Hematopoietic multipotent progenitor cell (in vitro differentiated cells): ENCODE data around the gene TUBA4A. TPM values are rescaled to one million over a fixed set of nuclear protein-coding genes. Genes with fewer than 3 reads are reported as not detected.
"Not testable (repeated sequence)": the region's sequence is repeated elsewhere in the genome, so short reads cannot be mapped to it uniquely, and the experiment has no call there.

Source experiments
- DNase-seq, 3 donors: peaks; one replicate each; pipeline ENCODE4 v3.0.0-alpha.2; 2011 to 2015; ENCODE audit warnings: low read depth in 2 of 3, low spot score in 2 of 3
- total RNA-seq: library from RNA; depleted of rRNA; stranded (reverse); fragments of >200 nt; gene quantifications from one replicate; pipeline ENCODE4 v1.2.3, GENCODE V29; 2012

TUBA4A gene
- total RNA-seq, 1 donor = 22.9 TPM

DNA sequence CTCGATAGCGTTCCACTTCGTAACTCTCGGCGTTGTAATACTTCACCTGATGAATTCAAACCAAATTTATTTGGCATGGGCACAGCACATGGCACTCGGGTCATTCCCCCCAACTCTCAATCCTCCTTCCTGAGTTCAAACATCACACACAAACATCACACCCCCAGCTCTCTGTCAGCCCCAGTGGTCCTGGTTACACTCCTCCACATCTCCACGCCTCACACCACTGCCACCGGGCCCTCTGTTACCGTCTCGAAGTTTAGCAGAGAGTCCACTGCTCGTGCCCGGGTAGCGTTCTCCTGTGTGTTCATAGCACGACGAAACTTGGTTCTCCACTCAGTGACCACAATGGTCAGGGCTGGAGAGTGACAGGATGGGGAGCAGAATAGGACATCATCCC, 39.6 kb downstream of the TUBA4A start:
- DNase-seq = no peak

DNA sequence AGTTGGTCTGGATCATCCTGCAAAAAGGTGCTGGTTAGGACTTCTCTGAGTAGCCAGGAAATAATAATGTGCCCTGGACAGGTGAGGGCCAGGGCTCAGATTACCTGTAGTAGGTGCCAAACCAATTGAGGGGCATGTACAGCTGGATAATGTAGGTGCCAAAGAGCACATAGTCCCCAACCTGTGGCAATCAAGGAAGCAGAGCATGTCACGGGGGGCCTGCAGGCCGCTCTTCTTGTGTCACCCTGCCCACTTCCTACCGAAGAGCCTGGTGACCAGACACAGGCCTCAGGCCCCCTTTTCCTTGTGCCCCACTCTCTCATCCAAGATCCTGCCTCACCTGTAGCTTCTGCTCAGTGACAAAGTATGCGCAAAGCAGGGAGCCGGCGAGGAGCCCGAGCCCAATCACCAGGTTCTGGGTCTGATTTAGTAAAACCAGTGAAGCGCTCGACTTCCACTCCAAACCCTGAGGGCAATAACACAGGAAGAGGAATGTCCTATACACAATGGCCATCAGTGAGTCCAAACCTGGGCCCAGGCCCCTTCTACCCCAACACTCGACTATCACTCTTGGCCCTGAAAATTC, 40.1 kb downstream of the TUBA4A start:
- no peak for DNase-seq

DNA sequence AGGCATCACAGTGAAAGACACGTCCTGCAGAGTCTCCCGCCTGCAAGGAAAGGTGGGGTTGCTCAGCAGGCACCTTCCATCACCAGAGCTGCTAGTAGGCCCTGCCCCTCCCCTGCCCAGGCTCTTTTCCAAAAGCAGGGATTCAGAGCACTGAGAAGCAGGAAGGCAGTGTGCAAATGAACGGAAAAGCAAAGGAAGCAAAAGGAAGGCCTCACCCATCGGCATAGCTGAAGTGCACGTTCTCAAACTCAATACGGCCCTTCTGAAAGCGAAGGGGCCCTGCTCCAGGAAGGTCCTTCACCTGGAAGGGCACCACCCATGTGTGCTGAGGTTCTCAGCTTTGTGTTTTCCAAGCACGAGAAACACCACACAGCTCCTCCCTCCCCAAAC, 40.7 kb downstream of the TUBA4A start:
- no peak for DNase-seq

DNA sequence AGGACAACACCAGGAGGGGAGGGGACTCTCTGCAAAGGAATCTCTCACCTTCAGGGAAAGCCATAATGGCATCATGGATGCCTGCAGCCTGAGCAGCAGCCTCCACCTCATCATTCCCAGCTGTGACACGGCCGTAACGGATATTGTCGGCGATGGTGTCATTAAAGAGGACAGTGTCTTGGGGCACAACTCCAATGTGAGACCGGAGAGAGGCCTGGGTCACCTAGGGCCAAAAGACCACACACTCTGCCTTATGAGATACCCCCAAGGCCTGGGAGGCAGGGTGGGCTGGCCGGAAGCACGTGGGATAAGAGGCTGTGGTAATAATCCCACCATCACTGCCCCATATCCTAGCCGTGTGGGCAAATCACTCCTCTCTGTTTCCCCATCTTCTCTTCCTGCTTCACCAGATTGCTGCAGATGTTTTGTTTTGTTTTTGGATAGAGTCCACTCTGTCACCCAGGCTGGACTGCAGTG, 42.8 kb downstream of the TUBA4A start:
- no peak for DNase-seq

DNA sequence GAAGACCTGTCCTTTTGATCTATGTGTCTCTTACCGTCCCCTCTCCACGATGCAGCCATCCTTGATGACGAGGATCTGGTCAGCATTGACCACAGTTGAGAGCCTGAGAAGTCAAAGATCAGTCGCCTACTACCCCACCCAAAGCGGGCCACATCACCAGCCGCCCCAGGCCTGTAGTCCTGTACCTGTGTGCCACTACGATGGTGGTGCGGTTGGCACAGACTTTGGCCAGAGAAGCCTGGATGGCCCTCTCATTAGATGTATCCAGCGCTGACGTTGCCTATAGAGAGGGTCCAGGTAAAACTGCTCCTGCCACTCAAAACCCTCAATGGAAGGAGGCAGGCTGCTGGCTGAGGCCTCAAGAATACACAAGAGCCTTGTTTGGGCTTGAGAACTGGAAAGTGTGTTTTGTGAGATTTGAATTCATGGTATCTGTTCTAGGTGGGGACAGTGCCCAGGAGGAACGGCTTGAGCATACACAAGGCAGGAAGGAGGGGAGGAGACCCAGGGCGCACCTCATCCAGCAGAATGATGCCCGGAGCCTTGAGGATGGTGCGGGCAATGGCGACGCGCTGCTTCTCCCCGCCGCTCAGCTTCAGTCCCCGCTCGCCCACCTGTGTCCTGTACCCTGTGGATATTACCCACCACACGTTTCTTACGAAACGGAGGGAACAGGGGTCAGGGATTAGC, 43.4 kb downstream of the TUBA4A start:
- no peak for DNase-seq

DNA sequence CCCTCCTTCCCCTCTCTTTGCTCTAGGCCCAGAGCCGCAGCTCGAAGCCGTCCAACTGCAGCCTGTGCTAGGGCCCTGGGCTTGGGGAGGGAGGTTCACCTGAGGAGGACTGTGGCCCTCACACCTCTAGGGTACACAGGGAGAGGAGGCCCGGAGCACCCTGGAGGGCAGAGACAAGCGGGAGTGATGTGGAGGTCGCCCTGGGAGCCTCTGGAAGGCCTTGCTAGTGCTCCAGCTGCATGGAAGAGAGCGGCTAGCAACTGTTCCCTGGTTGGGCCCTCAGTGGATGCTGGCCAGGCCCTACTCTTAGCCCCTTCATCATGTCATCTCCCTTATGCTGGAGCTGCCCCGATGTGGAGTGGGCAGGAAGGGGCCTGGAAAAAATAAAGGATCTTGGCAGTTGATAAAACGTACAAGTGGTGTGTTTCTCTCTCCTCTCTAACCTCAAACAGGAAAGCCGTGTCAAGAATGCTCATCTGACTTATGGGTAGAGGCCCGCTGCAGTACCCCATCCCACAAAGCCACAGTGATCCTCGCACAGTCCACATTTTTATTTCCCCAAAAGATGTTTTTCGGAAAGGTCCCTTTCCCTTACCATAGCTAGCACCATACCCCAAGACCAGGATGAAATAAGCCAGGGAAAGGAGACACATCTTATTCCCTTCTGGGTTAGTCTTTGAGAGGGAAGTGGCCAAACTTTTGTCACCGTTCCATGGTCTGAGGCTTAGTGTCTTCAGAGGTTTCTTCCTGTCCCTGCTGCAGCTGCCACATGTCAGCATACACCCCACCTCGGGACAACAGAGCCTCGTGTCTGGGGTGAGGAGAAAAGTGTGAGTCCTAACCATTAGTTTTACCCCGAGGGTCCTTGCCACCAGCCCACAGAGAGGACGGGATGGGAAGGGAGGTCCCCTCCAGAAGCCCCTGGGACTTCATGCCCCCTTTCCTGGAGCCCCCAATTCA, 44.2 kb downstream of the TUBA4A start:
- DNase-seq = peak in 1 of 3 donors; percentile 33

DNA sequence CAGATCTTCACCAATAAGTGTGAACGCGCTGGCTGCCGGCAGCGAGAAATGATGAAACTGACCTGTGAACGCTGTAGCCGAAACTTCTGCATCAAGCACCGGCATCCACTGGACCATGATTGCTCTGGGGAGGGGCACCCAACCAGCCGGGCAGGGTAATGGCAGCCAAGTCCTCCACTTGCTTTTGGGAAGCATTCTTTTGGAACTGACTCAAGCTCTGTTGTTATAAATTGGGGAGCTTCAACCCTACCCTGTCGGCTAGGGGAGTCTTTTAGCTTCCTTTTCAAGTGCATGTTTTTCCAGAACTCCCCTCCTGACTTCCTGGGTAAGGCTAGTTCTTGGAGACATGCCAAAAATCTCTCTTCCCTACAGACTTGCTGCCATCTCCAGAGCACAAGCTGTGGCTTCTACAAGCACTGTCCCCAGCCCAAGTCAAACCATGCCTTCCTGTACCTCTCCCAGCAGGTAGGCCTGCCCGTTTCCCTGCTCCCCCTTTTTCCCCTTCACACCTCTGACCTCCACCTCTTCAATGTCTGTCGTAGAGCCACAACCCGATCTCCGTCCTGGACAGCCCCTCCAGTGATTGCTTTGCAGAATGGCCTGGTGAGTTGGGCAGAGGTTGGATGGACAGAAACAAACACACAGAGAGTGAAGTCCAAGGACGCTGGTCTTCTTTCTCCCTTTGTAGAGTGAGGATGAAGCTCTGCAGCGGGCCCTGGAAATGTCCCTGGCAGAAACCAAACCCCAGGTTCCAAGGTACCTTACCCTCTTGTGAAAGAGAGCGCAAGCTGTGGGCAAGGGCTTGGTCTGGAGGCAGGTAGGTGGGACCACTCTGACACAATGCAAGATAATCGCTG, 45.6 kb downstream of the TUBA4A start:
- no peak for DNase-seq

DNA sequence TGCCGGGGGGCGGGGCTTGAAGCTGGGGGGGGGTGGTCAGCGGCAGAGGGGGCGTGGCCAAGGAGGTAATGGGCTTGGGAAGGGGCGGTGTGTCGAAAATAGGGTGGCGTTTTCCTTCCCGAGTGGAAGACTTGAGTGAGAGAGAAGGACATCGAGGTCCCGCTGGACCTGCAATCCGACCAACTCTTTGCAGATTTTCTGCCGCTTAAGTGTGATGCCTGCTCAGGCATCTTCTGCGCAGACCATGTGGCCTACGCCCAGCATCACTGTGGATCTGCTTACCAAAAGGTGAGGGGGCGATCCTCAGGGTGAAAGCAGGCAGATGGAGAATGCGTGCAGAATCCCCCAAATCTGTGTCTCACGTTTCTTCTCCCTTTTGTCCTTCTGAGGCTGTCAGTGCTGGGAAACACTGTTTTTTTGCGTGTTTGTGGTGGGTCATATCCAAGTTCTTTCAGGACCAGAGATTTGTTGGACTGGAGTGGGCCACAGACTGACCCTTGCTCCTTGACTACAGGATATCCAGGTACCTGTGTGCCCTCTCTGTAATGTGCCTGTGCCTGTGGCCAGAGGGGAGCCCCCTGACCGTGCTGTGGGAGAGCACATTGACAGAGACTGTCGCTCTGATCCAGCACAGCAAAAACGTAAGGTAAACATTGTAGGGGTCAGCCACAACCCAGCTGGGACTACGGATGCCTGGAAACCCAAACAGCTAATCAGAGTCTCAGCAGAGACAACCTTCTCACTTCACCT, 46.4 kb downstream of the TUBA4A start:
- DNase-seq = no peak

DNA sequence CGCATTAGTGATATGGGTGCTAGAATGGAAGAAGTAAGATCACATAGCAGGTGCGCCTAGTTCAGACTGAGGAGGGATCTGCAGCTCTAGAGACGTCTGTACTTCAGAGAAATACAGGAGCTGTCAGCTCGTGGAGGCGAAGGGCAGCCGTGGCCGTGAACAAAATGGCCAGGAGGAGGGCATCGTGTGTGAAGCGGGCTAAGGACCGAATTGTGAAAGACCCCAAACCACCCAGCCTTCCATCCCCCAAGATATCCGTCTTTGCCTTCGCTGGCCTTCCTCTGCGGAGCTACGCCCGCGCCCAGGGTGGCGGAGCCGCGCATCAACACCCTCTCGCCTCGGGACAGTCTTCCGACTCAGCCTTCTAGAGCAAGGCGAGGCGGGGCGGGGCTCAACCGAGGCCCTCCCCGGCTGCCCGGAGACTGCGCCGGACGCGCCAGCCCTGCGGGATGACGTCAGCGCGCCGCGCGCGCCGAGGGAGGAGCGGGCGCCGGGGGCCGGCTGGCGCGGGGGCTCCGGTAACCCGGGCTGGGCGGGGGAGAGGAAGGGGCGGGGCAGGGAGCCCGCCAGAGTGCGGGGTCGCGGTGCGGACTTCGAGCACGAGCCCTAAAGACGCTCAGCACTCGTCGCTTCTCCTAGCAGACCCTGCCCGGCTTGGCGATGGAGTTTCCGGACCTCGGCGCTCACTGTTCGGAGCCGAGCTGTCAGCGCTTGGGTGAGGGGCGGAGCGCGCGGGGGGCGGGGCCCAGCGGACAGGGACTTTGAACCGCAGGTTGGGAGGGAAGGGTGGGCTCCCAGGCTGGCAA, 47.2 kb downstream of the TUBA4A start, which contains the start of gene ZFAND2B:
ZFAND2B (plus strand) TSS at position 455 of the 806 bp plus-strand sequence; CDS start at position 661, 206 bp downstream.
- DNase-seq = peak; percentile 96 to 97 (median 96)

DNA sequence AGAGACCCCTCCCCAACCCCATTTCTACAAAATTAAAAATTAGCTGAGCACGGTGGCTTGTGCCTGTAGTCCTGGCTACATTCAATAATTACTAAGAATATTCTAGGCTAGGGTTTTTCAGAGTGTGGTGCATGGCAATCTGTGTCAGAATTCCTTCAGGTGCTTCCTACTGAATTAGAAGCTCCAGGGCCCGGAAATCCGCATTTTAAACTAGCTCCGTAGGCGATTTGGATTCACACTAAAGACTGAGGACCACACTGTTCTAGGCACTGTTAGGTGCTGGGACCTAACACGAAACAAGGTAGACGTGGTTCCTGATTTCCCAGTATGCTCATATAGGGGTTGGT, 47.8 kb downstream of the TUBA4A start:
- DNase-seq = no peak

DNA sequence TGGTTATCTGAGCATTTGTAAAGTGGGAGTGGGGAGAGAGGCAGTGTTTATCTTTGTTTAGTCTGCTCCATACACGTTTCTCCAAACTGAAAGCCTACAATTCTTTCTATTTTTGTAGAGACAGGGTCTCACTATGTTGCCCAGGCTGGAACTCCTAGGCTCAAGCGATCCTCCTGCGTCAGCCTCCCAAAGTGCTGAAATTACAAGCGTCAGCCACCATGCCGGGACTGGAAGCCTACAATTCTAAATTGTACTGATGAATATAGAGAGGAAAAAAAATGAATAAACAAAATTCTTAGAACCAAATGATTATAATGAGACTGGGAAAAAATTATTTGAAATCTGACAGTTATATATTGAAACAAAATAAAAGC, 48.6 kb downstream of the TUBA4A start:
- no peak for DNase-seq

DNA sequence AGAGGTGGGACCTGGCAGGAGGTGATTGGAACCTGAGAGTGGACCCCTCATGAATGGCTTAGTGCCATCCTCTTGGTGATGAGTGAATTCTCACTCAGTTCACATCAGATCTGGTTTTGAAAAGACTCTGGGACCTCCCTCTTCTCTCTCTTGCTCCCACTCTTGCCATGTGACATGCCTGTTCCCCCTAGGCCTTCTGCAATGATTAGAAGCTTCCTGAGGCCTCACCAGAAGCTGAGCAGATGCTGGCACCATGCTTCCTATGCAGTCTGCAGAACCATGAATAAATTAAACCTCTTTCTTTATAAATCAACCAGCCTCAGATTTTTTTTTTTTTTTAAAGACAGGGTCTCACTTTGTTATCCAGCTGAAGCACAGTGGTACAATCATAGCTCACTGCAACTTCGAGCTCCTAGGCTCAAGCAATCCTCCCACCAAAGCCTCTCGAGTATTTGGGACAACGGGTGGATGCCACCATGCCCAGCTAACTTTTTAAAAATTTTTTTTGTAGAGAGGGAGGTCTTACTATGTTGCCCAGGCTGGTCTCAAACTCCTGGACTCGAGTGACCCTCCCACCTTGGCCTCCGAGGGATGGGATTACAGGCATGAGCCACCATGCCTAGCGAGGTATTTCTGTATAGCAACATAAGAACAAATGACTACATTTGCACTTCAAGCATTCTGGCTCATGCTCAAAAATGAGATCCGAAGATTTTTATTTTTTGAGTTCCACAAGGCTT, 49.1 kb downstream of the TUBA4A start:
- DNase-seq = no peak

DNA sequence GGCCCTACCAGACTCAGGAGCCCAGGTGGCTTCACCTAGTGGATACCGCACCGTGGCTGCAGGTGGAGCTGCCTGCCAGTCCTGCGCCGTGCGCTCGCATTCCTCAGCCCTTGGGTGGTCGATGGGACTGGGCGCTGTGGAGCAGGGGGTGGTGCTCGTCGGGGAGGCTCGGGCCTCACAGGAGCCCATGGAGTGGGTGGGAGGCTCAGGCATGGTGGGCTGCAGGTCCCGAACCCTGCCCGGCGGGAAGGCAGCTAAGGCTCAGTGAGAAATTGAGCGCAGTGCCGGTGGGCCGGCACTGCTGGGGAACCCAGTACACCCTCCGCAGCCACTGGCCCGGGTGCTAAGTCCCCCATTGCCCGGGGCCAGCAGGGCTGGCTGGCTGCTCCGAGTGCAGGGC, 52.4 kb downstream of the TUBA4A start:
- DNase-seq = not testable (repeated sequence)

DNA sequence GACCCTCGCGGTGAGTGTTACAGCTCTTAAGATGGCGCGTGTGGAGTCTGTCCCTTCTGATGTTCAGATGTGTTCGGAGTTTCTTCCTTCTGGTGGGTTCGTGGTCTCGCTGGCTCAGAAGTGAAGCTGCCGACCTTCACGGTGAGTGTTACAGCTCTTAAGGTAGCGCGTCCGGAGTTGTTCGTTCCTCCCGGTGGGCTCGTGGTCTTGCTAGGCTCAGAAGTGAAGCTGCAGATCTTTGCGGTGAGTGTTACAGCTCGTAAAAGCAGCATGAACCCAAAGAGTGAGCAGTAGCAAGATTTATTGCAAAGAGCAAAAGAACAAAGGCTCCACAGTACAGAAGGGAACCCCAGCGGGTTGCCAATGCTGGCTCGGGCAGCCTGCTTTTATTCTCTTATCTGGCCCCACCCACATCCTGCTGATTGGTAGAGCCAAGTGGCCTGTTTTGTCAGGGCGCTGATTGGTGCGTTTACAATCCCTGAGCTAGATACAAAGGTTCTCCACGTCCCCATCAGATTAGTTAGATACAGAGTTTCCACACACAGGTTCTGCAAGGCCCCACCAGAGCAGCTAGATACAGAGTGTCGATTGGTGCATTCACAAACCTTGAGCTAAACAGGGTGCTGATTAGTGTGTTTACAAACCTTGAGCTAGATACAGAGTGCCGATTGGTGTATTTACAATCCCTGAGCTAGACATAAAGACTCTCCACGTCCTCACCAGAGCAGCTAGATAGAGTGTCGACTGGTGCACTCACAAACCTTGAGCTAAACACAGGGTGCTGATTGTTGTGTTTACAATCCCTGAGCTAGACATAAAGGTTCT, 53.0 kb downstream of the TUBA4A start:
- not testable (repeated sequence) for DNase-seq
